DOHH2 (cell line): ENCODE results near the gene TOP2A.

Experiments used
- CTCF ChIP-seq: fragments of 200-600 bp; sonication (generic); IDR thresholded peaks from one replicate; pipeline ENCODE4 v1.5.1; 2014; ENCODE audit warnings: antibody characterized with exemption, mild to moderate bottlenecking, low read depth, low read length; ENCODE audit not compliant: poor library complexity, severe bottlenecking
- EZH2phosphoT487 ChIP-seq: fragments of 200-600 bp; sonication (generic); IDR thresholded peaks from 2 replicates; pipeline ENCODE4 v1.6.1; 2017; ENCODE audit warnings: borderline replicate concordance, mild to moderate bottlenecking, antibody characterized with exemption, low read length, moderate library complexity, mixed read lengths

GRCh38 chr17:40451420-40451819 is 33.7 kb upstream of the TOP2A start:
- TF ChIP-seq CTCF (no peak), EZH2phosphoT487 (no peak)
